Small intestine (tissue), 7 donors: ENCODE results near the gene FRS2. TPM values are rescaled to one million over a fixed set of nuclear protein-coding genes. Genes with fewer than 3 reads are reported as not detected.

Experiments
- DNase-seq, 2 donors: peaks; one replicate each; pipeline versions ENCODE4 v3.0.0 to v3.0.0-alpha.2; 2013
- FAIRE-seq: peaks from 2 replicates; lab custom pipeline; 2012; peaks lifted over from hg19 to GRCh38; lab: Jason Lieb, UNC
- H3K27ac ChIP-seq, 3 donors: one replicate each; pipeline ENCODE4 v1.5.1; 2013; ENCODE audit warnings: low read length in 2 of 3, mild to moderate bottlenecking in 2 of 3, control low read depth in 1 of 3, inconsistent platforms in 1 of 3, low read depth in 1 of 3, moderate library complexity in 1 of 3
- H3K27me3 ChIP-seq, 3 donors: one replicate each; pipeline ENCODE4 v1.6.1; 2013; ENCODE audit warnings: low read length in 3 of 3, inconsistent platforms in 1 of 3; ENCODE audit not compliant: control insufficient read depth in 3 of 3, insufficient read depth in 3 of 3
- H3K36me3 ChIP-seq, 3 donors: one replicate each; pipeline ENCODE4 v1.6.1; 2013; ENCODE audit warnings: low read length in 3 of 3, inconsistent platforms in 1 of 3, low read depth in 1 of 3, mild to moderate bottlenecking in 1 of 3, moderate library complexity in 1 of 3; ENCODE audit not compliant: control insufficient read depth in 3 of 3, insufficient read depth in 2 of 3
- H3K4me1 ChIP-seq, 3 donors: one replicate each; pipeline ENCODE4 v1.6.1; 2013; ENCODE audit warnings: low read length in 2 of 3, inconsistent platforms in 1 of 3, low read depth in 1 of 3, mild to moderate bottlenecking in 1 of 3, moderate library complexity in 1 of 3; ENCODE audit not compliant: control insufficient read depth in 3 of 3, insufficient read depth in 2 of 3
- H3K4me3 ChIP-seq, 3 donors: one replicate each; pipeline ENCODE4 v1.5.1; 2013; ENCODE audit warnings: low read length in 3 of 3, control low read depth in 1 of 3, inconsistent platforms in 1 of 3, low read depth in 1 of 3, mild to moderate bottlenecking in 1 of 3, moderate library complexity in 1 of 3
- H3K9me3 ChIP-seq, 2 donors: one replicate each; pipeline ENCODE4 v1.6.1; 2013; ENCODE audit warnings: low read depth in 1 of 2, low read length in 1 of 2; ENCODE audit not compliant: control insufficient read depth in 2 of 2, insufficient read depth in 1 of 2
- WGBS, 3 donors: extraction: QIAGEN DNeasy Blood & Tissue Kit; methylation state at CpG; one replicate each; pipeline ENCODE4 v1.1.7; 2013; 5-methylcytosine and 5-hydroxymethylcytosine counted together
- polyA plus RNA-seq, 4 donors: library from polyadenylated mRNA; stranded (reverse) in 3 of 4; unstranded in 1 of 4; fragments of 200-250 nt in 3 of 4; fragments of 120-200 nt in 1 of 4; gene quantifications; one replicate each; pipeline versions ENCODE4 v1.2.1 to v1.2.3, GENCODE V29; 2013
- donor health status: healthy with polysubstance abuse.
- donor health status: control.
- donor health status: control.
- donor health status: Bipolar disorder and iron deficiency.
- donor health status: healthy.

FRS2 gene
- polyA plus RNA-seq, 4 donors, result 5.9 to 30.3 (median 9.3) TPM

DNA sequence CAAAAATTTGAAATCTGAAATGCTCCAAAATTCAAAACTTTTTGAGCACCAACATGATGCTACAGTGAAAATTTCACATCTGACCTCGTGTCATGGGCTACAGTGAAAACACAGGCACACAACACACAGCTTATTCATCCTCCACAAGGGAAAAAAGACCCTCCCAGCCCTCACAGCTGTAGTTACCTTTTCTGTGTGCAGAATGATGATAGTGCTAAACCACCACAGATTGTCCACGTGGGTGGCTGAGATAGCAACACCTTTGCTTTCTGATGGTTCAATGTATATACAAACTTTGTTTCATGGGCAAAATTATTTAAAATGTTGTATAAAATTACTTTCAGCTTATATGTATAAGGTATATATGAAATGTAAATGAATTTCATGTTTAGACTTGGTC lies 46.8 kb downstream of the FRS2 start:
- 78 to 85% (median 82%) methylated on average over 2 of the region's 2 CpGs for WGBS, 3 donors
- Histone ChIP-seq H3K4me1 (no peaks in the 10 kb centered on the region), H3K27ac (no peak overlapping the region), H3K36me3 (no peaks in the 10 kb centered on the region), H3K9me3 (no peaks in the 10 kb centered on the region), H3K4me3 (no peak overlapping the region), H3K27me3 (no peaks in the 10 kb centered on the region)
- DNase-seq (no peak), FAIRE-seq (no peak)

DNA sequence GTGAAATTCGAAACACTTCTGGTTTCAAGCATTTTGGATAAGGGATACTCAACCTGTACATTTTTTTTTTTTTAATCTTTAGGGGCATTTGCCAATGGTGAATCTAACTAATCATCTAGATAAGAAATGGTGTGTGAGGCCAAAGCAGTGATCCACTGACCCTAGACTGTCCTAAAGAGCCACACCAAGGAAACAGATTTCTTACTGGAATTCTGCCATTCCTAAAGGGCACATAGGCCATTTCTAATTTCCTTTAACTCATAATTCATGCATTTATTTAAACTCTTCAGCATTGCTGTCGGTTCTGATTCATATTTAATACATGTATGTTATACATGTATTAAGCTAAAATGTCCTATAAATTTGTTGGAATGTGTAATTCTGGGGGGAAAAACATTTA lies 47.2 kb downstream of the FRS2 start:
- Histone ChIP-seq H3K27ac (no peak overlapping the region), H3K27me3 (no peaks in the 10 kb centered on the region), H3K9me3 (no peaks in the 10 kb centered on the region), H3K4me1 (no peaks in the 10 kb centered on the region), H3K36me3 (no peaks in the 10 kb centered on the region), H3K4me3 (no peak overlapping the region)
- DNase-seq (no peak), FAIRE-seq (no peak)
- 84 to 95% (median 90%) methylated on average over 2 of the region's 2 CpGs for WGBS, 3 donors

DNA sequence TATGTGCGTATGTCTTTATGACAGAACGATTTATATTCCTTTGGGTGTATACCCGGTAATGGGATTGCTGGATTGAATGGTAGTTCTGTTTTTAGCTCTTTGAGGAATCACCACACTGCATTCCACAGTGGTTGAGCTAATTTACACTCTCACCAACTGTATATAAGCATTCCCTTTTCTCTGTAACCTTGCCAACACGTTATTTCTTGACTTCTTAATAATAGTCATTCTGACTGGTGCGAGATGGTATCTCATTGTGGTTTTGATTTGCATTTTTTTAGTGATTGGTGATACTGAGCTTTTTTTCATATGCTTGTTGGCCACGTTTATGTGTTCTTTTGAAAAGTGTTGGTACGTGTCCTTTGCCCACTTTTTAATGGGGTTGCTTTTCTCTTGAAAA lies 49.7 kb downstream of the FRS2 start:
- Histone ChIP-seq H3K27ac (no peak overlapping the region), H3K36me3 (peaks cover 0 to 5% (median 0%) of the 10 kb centered on the region in 3 donors), H3K9me3 (peaks cover 0 to 5% of the 10 kb centered on the region in 2 donors), H3K4me1 (no peaks in the 10 kb centered on the region), H3K4me3 (no peak overlapping the region), H3K27me3 (no peaks in the 10 kb centered on the region)
- DNase-seq, result no peak
- FAIRE-seq, result no peak
- 84 to 94% (median 90%) methylated on average over 7 of the region's 7 CpGs for WGBS, 3 donors

DNA sequence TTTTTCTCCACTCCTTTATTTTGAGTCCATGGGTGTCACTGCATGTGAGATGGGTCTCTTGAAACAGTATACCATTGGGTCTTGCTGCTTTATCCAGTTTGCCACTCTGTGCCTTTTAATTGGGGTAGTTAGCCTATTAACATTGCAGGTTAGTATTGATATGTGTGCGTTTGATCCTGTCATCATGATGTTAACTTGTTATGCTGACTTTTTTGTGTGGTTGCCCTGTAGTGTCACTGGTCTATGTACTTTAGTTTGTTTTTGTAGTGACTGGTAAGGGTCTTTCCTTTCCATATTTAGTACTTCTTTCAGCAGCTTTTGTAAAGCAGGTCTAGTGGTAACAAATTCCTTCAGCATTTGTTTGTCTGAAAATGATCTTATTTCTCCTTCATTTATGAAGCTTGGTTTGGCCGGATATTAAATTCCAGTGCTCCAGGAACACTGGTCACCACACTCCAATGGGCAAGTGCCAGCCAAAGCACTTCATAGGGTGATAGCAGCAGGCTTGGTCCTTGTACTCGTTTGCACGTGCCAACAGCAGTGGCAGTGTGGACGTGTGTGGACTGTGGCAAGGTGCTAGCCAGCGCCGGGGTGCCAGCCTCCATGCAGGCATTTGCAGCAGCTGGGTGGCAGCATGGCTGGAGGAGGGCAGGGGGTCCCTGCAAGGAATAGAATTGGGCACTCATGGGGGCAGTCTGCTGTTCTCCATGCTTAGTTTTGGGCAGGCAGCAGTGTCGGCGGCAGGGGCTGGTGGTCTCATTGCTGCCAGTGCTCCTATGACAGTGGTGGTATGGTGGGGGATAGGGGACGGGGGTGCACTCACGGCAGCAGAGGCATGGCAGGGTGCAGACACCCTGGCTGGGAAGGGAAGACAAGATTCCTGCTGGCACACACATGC lies 53.5 kb downstream of the FRS2 start:
- no peak for FAIRE-seq

DNA sequence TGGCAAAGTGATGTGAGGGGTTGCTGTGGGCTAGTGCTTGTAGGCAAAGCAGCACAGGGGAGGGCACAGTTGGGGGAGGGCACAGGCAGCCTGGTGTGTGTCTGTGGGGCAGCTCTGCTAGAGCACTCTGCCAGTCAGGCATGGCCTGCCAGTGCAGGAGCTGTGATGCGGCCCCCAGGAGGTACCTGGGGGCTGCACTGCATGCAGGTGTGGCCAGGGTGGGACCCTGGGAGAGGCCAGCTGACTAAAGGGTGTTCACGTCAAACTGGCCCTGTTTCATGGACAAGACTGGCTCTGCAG lies 54.1 kb downstream of the FRS2 start:
- Histone ChIP-seq H3K27ac (no peak overlapping the region), H3K4me1 (no peaks in the 10 kb centered on the region), H3K36me3 (peaks cover 0 to 5% (median 0%) of the 10 kb centered on the region in 3 donors), H3K9me3 (peaks cover 0 to 5% of the 10 kb centered on the region in 2 donors), H3K27me3 (no peaks in the 10 kb centered on the region), H3K4me3 (no peak overlapping the region)
- FAIRE-seq (no peak), DNase-seq (no peak)
- WGBS, 3 donors, result 93 to 98% (median 95%) methylated on average over 2 of the region's 2 CpGs

More for the DNA sequence above, 53.5 kb downstream of the FRS2 start:
- Histone ChIP-seq H3K36me3 (peaks cover 0 to 5% (median 0%) of the 10 kb centered on the region in 3 donors), H3K27me3 (no peaks in the 10 kb centered on the region), H3K4me1 (no peaks in the 10 kb centered on the region), H3K27ac (no peak overlapping the region), H3K4me3 (no peak overlapping the region), H3K9me3 (peaks cover 0 to 5% of the 10 kb centered on the region in 2 donors)
- 94 to 95% (median 95%) methylated on average over 11 of the region's 11 CpGs for WGBS, 3 donors
- no peak for DNase-seq

DNA sequence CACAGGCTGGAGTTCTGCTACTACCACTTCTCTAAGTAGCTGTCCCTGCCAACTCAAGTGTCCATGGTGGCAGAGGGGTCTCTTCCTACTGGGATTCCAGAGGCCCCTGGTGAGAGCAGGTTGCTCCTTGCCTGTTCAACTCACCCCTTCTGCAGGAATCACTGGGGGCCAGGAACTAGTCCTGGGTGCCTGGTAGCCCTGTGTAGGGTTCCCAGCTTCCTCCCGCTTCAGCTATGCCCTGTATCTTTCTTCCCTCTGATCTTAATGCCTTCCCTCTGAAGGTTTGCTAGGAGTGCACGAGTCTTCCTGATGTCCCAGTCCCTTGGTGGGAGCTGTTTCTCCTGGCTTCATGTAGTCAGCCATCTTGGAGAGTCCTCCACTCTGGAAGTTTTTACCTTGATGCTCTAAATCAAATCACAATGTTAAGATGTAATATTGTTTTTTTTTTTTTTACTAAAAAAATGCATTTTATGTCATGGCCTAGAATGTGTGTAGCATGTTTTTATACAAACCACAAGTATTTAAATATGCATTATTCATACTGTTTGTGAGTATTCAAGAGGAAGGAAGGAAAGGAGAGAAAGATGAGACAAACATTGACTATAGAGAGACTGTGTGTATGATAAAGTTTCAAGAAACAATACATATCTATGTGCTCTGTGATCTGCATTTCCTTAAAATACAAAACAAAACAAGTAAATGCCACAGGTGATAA lies 54.7 kb downstream of the FRS2 start:
- 89 to 98% (median 92%) methylated on average over 2 of the region's 2 CpGs for WGBS, 3 donors
- Histone ChIP-seq H3K27ac (no peak overlapping the region), H3K4me3 (no peak overlapping the region), H3K4me1 (no peaks in the 10 kb centered on the region), H3K36me3 (peaks cover 0 to 5% (median 0%) of the 10 kb centered on the region in 3 donors), H3K27me3 (no peaks in the 10 kb centered on the region), H3K9me3 (peaks cover 0 to 5% of the 10 kb centered on the region in 2 donors)
- FAIRE-seq (no peak), DNase-seq (no peak)

DNA sequence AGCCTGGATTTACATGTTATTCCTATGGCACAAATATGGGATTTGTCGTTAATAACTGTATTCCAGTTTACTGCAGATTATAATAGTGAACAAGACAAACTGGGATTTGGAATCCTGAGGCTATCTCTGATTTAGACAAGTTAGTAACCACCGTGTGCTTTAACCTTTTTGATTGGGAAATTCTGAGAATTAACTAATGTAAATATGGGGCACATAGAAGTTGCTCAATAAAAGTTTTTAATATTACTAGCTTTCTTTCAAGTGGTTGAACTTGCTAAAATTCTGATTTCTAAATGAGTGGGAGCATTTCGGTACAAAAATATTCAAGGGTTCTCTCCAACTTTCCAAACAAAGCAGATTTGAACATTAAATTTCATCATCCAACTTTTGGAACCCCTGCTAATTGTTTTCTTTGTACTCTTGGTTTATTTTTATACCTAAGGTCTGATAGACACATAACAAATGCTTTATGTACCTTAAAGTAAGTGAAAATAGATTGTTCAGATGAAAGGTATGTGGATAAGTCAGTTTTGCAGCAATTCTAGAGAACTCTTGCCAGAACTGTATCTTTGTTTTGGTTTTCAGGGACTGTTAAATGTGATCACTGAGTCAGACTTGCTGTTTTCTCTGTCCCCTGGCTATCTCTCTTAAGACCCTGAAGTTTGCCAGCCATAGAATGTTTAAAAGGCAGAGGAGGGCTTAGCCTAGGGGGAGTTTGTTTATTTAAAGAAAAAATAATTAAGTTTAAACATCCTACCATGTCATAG lies 57.5 kb downstream of the FRS2 start:
- H3K27ac ChIP-seq, result no peak overlapping the region
- no peaks in the 10 kb centered on the region for H3K27me3 ChIP-seq
- WGBS, 3 donors, result 75 to 90% (median 78%) methylated on average over 3 of the region's 3 CpGs
- H3K9me3 ChIP-seq, result peaks cover 0 to 5% of the 10 kb centered on the region in 2 donors
- FAIRE-seq, result no peak
- peaks cover 0 to 13% (median 3%) of the 10 kb centered on the region in 3 donors for H3K36me3 ChIP-seq
- H3K4me3 ChIP-seq, result no peak overlapping the region
- no peaks in the 10 kb centered on the region for H3K4me1 ChIP-seq
- no peak for DNase-seq

DNA sequence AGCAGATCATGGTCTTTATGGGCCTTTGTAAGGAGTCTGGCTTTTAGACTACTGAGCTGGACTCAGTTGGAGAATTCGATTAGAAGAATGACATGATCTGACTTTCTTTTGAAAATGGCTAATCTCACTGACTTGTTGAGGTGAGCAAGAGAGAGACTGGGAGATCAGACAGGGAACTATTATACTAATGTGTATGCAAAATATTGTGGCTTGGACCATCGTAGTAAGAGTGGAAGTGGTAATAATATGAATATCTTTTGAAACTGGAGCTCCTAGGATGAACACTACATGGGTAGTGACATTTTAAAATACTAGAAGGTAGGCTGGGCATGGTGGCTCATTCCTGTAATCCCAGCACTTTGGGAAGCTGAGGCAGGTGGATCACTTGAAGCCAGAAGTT lies 58.8 kb downstream of the FRS2 start:
- WGBS, 3 donors, result 81 to 95% (median 82%) methylated on average over 2 of the region's 2 CpGs
- H3K36me3 ChIP-seq, result peaks cover 0 to 16% (median 3%) of the 10 kb centered on the region in 3 donors

More for the DNA sequence above, 58.8 kb downstream of the FRS2 start:
- FAIRE-seq (no peak), DNase-seq (no peak)
- Histone ChIP-seq H3K4me3 (no peak overlapping the region), H3K27ac (no peak overlapping the region), H3K4me1 (no peaks in the 10 kb centered on the region), H3K9me3 (peaks cover 0 to 1% of the 10 kb centered on the region in 2 donors), H3K27me3 (no peaks in the 10 kb centered on the region)
